Tibial nerve (tissue), 4 donors: Measurements from ENCODE around the gene NOL4L. TPM values are rescaled to one million over a fixed set of nuclear protein-coding genes. Genes with fewer than 3 reads are reported as not detected.

Source experiments
- DNase-seq, 2 donors: peaks; one replicate each; pipeline ENCODE4 v3.0.0-alpha.2; 2019; ENCODE audit warnings: low spot score in 2 of 2
- H3K27ac ChIP-seq, 4 donors: fragments of 200-600 bp; sonication (generic) in 3 of 4; one replicate each; pipeline ENCODE4 v1.5.1; 2017 to 2019; ENCODE audit warnings: mild to moderate bottlenecking in 1 of 4
- H3K27me3 ChIP-seq, 2 donors: fragments of 200-600 bp; sonication (generic) in 1 of 2; one replicate each; pipeline versions ENCODE4 v1.5.1 to v1.6.0; 2017 to 2019
- H3K36me3 ChIP-seq, 3 donors: fragments of 200-600 bp; sonication (generic); one replicate each; pipeline ENCODE4 v1.5.1; 2018 to 2019
- H3K4me1 ChIP-seq, 4 donors: fragments of 200-600 bp; sonication (generic) in 3 of 4; one replicate each; pipeline ENCODE4 v1.5.1; 2017 to 2019
- H3K4me3 ChIP-seq, 4 donors: fragments of 200-600 bp; sonication (generic) in 3 of 4; one replicate each; pipeline ENCODE4 v1.5.1; 2017 to 2019; ENCODE audit warnings: mild to moderate bottlenecking in 1 of 4, moderate library complexity in 1 of 4
- H3K9me3 ChIP-seq, 4 donors: fragments of 200-600 bp; sonication (generic) in 3 of 4; one replicate each; pipeline ENCODE4 v1.5.1; 2017 to 2019
- EP300 ChIP-seq, 2 donors: sonication (generic); formaldehyde crosslinking; IDR thresholded peaks; one replicate each; pipeline ENCODE4 v1.6.1; 2017; ENCODE audit warnings: antibody characterized with exemption in 2 of 2, mild to moderate bottlenecking in 1 of 2
- POLR2A ChIP-seq, 2 donors: fragments of 450-650 bp; IDR thresholded peaks; one replicate each; pipeline ENCODE4 v1.6.1; 2017; ENCODE audit warnings: antibody characterized with exemption in 2 of 2, mild to moderate bottlenecking in 2 of 2, moderate library complexity in 2 of 2
- WGBS, 2 donors: methylation state at CpG; one replicate each; pipeline ENCODE4 v1.1.5; 2018; 5-methylcytosine and 5-hydroxymethylcytosine counted together
- total RNA-seq, 4 donors: library from RNA; depleted of rRNA; stranded (reverse); fragments of >200 nt; gene quantifications; one replicate each; pipeline ENCODE4 v1.1.0, GENCODE V29; 2016
- TF ChIP-seq, protein P1 (sequence below), 5 experiments: fragments of 200-600 bp in 3 of 5; fragments of 450-650 bp in 2 of 5; sonication (generic) in 3 of 5; IDR thresholded peaks; one replicate each; pipeline ENCODE4 v1.5.1; 2016 to 2019; ENCODE audit warnings: antibody characterized with exemption in 5 of 5, mild to moderate bottlenecking in 3 of 5, moderate library complexity in 2 of 5

Gene NOL4L
- total RNA-seq, 4 donors from 2014 or later: 11.5 to 22.3 (median 19.9) TPM

DNA sequence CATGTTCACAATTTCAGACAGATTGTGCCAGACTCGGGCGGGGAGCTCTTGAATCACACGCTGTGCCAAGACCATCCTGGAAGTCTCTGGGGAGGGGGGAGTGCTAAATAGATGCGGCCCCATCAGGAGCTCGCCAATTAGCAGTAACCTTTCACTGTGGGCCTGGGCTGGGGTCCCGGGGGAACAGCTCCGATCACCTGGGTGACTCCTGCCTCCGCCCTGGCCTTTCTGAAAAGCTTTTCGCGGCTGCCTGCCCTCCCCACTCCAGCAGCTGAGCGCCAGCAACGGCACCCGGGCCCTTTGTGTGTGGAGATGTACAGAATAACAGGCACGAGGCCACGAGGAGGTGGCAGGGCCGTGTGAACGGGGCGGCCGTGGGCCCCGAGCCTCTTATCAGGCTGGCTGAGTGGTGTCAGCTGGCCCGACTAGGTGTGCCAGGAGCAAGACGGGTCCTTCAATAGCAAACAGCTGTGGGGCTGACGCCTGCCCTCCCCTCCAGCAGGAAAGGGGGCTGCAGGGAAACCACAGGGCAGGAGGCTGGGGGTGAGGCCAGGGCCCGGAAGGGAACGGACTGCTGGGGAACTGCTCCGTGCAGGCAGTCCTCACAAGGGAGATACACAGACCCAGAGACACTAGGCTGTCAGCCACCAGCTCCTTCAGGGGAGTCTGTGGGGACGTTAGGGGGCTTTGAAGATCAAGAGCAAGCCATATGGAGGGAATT is 56.8 kb downstream of the NOL4L start:
- H3K9me3 ChIP-seq: no peaks in the 10 kb centered on the region
- DNase-seq: no peak
- no peaks in the 10 kb centered on the region for H3K27me3 ChIP-seq
- WGBS, 2 donors: 48 to 52% methylated on average over 27 of the region's 27 CpGs
- no peak for TF ChIP-seq EP300 (IDR thresholded peaks at IDR 0.05)
- TF ChIP-seq, protein P1, sequence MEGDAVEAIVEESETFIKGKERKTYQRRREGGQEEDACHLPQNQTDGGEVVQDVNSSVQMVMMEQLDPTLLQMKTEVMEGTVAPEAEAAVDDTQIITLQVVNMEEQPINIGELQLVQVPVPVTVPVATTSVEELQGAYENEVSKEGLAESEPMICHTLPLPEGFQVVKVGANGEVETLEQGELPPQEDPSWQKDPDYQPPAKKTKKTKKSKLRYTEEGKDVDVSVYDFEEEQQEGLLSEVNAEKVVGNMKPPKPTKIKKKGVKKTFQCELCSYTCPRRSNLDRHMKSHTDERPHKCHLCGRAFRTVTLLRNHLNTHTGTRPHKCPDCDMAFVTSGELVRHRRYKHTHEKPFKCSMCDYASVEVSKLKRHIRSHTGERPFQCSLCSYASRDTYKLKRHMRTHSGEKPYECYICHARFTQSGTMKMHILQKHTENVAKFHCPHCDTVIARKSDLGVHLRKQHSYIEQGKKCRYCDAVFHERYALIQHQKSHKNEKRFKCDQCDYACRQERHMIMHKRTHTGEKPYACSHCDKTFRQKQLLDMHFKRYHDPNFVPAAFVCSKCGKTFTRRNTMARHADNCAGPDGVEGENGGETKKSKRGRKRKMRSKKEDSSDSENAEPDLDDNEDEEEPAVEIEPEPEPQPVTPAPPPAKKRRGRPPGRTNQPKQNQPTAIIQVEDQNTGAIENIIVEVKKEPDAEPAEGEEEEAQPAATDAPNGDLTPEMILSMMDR (IDR thresholded peaks at IDR 0.05): no peak
- TF ChIP-seq POLR2A (IDR thresholded peaks at IDR 0.05): no peak
- H3K36me3 ChIP-seq: no peaks in the 10 kb centered on the region
- no peak overlapping the region for H3K4me3 ChIP-seq
- H3K27ac ChIP-seq: no peak overlapping the region
- H3K4me1 ChIP-seq: peaks cover 0 to 34% (median 13%) of the 10 kb centered on the region in 4 donors

DNA sequence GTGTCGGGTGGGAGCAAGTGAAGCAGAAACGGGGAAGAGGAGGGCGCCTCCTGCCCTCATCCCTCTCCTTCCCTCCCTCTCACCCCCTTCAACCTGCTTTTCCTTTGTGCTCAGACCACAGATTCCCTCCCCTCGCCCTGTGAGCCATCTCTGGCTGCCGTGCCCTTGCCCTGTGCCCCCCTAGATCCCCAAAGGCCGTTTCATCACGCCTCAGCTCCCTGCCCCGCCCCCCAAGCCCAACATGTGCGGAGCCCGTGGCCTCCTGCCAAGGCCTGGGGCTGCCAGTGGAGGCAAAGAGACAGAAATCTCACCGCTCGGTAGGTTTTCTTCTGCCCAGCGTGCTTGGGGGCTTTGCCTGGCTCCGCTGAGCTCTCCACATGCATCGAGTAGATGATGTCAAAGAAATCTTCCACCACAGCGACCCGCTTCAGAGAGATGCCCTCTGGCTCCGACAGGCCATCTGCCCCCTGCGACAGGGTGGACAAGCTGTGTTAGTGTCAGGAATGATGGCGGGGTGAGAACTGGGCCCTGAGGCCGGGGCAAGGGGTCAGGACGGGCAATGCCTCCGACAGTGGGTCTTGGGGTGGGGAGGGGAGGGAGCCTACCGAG is 57.6 kb downstream of the NOL4L start:
- 43 to 47% methylated on average over 24 of the region's 24 CpGs for WGBS, 2 donors
- H3K36me3 ChIP-seq: no peaks in the 10 kb centered on the region

DNA sequence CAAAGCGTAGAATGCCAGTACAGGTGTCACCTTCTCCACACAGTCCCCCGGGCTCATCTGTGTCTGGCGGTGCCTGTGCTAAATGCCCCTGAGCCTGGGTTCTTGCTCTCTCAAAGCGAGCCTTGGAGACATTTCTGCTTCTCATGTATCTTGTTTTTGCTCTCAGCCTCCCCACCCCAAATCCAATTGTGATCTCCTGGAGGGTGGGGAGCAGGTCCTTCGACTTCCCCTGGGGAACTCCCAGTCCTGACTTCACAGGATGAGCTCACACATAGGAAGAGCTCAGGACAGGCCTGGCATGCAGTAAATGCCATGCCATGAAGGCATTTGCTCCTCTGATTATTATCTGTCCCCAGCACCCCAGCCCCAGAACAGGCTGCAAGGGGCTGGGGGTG is 58.1 kb downstream of the NOL4L start:
- peaks cover 0 to 34% (median 13%) of the 10 kb centered on the region in 4 donors for H3K4me1 ChIP-seq
- no peak overlapping the region for H3K27ac ChIP-seq
- WGBS, 2 donors: 85 to 91% methylated on average over 5 of the region's 5 CpGs
- H3K9me3 ChIP-seq: no peaks in the 10 kb centered on the region
- no peak for TF ChIP-seq POLR2A (IDR thresholded peaks at IDR 0.05)
- no peak for TF ChIP-seq EP300 (IDR thresholded peaks at IDR 0.05)
- TF ChIP-seq, protein P1 (IDR thresholded peaks at IDR 0.05): no peak
- DNase-seq: no peak
- no peaks in the 10 kb centered on the region for H3K36me3 ChIP-seq
- H3K4me3 ChIP-seq: no peak overlapping the region
- H3K27me3 ChIP-seq: no peaks in the 10 kb centered on the region

More for the DNA sequence above, 57.6 kb downstream of the NOL4L start:
- no peak for DNase-seq
- Histone ChIP-seq H3K4me1 (peaks cover 0 to 34% (median 13%) of the 10 kb centered on the region in 4 donors), H3K9me3 (no peaks in the 10 kb centered on the region), H3K4me3 (no peak overlapping the region), H3K27ac (no peak overlapping the region), H3K27me3 (no peaks in the 10 kb centered on the region)
- TF ChIP-seq, protein P1 (IDR thresholded peaks at IDR 0.05): no peak
- TF ChIP-seq POLR2A (IDR thresholded peaks at IDR 0.05) (no peak), EP300 (IDR thresholded peaks at IDR 0.05) (no peak)

DNA sequence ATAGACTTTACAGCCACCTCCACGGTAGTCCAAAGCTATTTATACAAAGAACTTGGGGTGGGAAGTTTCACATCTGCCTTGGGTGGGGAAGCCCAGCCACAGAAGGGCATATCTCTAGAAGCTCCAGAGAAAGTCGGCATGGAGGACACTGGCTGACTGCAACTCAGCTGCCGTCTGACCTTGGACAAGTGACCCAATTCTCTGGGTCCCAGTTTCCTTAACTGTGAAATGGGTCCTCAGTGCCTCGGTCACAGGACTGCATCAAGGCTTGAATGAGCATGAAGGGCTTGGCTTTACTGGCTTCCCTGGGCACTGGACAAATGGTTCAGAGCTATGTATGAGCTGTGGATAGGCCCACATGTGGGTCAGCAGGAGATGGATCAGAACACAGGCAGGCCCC is 58.6 kb downstream of the NOL4L start:
- Histone ChIP-seq H3K27me3 (no peaks in the 10 kb centered on the region), H3K4me1 (peaks cover 0 to 34% (median 13%) of the 10 kb centered on the region in 4 donors), H3K36me3 (no peaks in the 10 kb centered on the region), H3K9me3 (no peaks in the 10 kb centered on the region), H3K4me3 (no peak overlapping the region), H3K27ac (no peak overlapping the region)
- 63 to 79% methylated on average over 4 of the region's 4 CpGs for WGBS, 2 donors
- TF ChIP-seq EP300 (IDR thresholded peaks at IDR 0.05) (no peak), POLR2A (IDR thresholded peaks at IDR 0.05) (no peak)
- TF ChIP-seq, protein P1 (IDR thresholded peaks at IDR 0.05): no peak
- DNase-seq: no peak

DNA sequence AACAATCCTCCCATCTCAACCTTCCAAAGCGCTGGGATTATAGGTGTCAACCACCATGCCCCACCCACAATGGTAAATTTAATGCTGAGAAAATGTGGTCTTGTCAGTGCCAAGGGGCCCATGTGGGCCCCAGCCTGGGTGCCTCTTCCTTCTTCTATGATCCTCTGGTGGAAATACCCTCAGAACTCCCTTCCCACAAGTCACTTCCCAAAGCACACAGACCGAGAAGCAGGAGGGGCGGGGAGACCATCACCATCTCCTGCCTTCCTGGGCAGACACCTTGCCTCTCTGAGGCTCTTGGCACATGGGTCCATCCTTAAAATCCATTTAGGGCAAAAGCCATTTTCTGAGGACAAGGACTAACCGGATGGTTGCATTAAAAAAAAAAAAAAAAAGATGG is 59.0 kb downstream of the NOL4L start:
- Histone ChIP-seq H3K27me3 (no peaks in the 10 kb centered on the region), H3K4me1 (peaks cover 0 to 34% (median 13%) of the 10 kb centered on the region in 4 donors), H3K36me3 (no peaks in the 10 kb centered on the region), H3K27ac (no peak overlapping the region), H3K9me3 (no peaks in the 10 kb centered on the region), H3K4me3 (no peak overlapping the region)
- no peak for TF ChIP-seq POLR2A (IDR thresholded peaks at IDR 0.05)
- TF ChIP-seq, protein P1 (IDR thresholded peaks at IDR 0.05): no peak
- TF ChIP-seq EP300 (IDR thresholded peaks at IDR 0.05): no peak
- DNase-seq: no peak
- 80 to 85% methylated on average over 4 of the region's 4 CpGs for WGBS, 2 donors
